Camera-type eye (tissue), 1 donor: ENCODE measurements around the gene DDX43. TPM values are rescaled to one million over a fixed set of nuclear protein-coding genes. Genes with fewer than 3 reads are reported as not detected.

Experiments
- total RNA-seq: library from RNA; depleted of rRNA; stranded (reverse); fragments of >200 nt; gene quantifications from one replicate; pipeline ENCODE4 v1.2.3, GENCODE V29; 2014

Gene DDX43
- total RNA-seq: 0.27 TPM

GRCh38 chr6:73394577-73395354 lies at the start of gene DDX43:
Gene DDX43, plus strand, starts transcription at chr6:73394828. Its CDS starts 78 bp downstream, at chr6:73394906.

GRCh38 chr6:73353636-73354593 lies 40.7 kb upstream of the DDX43 start, which contains the start of gene DPPA5:
Gene DPPA5, minus strand, starts transcription at chr6:73354276. Its CDS starts 51 bp downstream, at chr6:73354225.

GRCh38 chr6:73362358-73362757 lies 32.3 kb upstream of the DDX43 start, which contains the start of gene KHDC3L:
Gene KHDC3L, plus strand, starts transcription at chr6:73362658. Its CDS starts 72 bp downstream, at chr6:73362730.

GRCh38 chr6:73369563-73369962 lies 25.1 kb upstream of the DDX43 start, which contains the start of gene OOEP:
Gene OOEP, minus strand, starts transcription at chr6:73369897. Its CDS starts 105 bp downstream, at chr6:73369792.

GRCh38 chr6:73452107-73452461 lies 57.5 kb downstream of the DDX43 start, which contains the start of gene CGAS:
Gene CGAS, minus strand, starts transcription at chr6:73452297. Its CDS starts 116 bp downstream, at chr6:73452181.

GRCh38 chr6:73461537-73462350 lies 67.1 kb downstream of the DDX43 start, which contains the start of gene MTO1:
Gene MTO1, plus strand, starts transcription at chr6:73461737. Its CDS starts 118 bp downstream, at chr6:73461855.

Other genes with a start within 250 kb of the DDX43 start
- 1.0 TPM for gene KHDC1L, start 169.3 kb upstream of the DDX43 start, total RNA-seq
- gene KHDC1, start 131.6 kb upstream of the DDX43 start, total RNA-seq: 5.5 TPM
- gene DPPA5, start 40.6 kb upstream of the DDX43 start, total RNA-seq: not detected
- not detected for gene KHDC3L, start 32.2 kb upstream of the DDX43 start, total RNA-seq
- not detected for gene OOEP, start 24.9 kb upstream of the DDX43 start, total RNA-seq
- gene CGAS, start 57.5 kb downstream of the DDX43 start, total RNA-seq: 3.7 TPM
- gene MTO1, start 66.9 kb downstream of the DDX43 start, total RNA-seq: 39.6 TPM
- 15,027 TPM for gene EEF1A1, start 126.2 kb downstream of the DDX43 start, total RNA-seq